Prostate gland (tissue), 2 donors: ENCODE data around the gene TSPAN2.

ENCODE experiments used
- POLR2A ChIP-seq: fragments of 450-650 bp; IDR thresholded peaks from one replicate; pipeline ENCODE4 v1.6.1; 2016; ENCODE audit warnings: antibody characterized with exemption, mild to moderate bottlenecking
- POLR2AphosphoS5 ChIP-seq: sonication (generic); formaldehyde crosslinking; IDR thresholded peaks from one replicate; pipeline ENCODE4 v1.6.1; 2017; ENCODE audit warnings: antibody characterized with exemption
- TF ChIP-seq, protein P1 (sequence below), 4 experiments: fragments of 200-600 bp in 2 of 4; fragments of 450-650 bp in 2 of 4; sonication (generic) in 2 of 4; IDR thresholded peaks; 1 replicate in 3 of 4; 2 replicates in 1 of 4; pipeline ENCODE4 v1.5.1; 2016 to 2019; ENCODE audit warnings: antibody characterized with exemption in 4 of 4, mild to moderate bottlenecking in 2 of 4, moderate library complexity in 2 of 4

DNA sequence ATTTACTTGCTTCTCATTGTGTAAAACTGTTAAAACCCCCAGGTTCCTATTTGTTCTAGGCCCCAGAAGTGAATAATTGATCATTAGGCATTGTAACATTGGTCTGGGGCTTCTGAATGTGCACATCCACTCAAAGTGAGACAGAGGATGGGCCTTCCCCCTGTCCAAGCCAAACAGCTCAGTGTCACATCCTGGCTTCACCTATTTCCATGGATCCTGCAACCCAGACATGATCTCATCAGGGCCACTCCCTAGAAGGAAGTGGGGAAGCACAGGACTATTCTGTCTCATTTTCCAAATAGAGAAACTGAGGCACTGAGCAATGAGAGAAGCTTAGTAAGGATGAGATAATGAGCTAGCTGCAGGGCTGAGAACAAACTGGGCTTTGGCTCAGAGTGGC is 47.4 kb upstream of the TSPAN2 start:
- no peak for TF ChIP-seq POLR2AphosphoS5
- TF ChIP-seq, protein P1, sequence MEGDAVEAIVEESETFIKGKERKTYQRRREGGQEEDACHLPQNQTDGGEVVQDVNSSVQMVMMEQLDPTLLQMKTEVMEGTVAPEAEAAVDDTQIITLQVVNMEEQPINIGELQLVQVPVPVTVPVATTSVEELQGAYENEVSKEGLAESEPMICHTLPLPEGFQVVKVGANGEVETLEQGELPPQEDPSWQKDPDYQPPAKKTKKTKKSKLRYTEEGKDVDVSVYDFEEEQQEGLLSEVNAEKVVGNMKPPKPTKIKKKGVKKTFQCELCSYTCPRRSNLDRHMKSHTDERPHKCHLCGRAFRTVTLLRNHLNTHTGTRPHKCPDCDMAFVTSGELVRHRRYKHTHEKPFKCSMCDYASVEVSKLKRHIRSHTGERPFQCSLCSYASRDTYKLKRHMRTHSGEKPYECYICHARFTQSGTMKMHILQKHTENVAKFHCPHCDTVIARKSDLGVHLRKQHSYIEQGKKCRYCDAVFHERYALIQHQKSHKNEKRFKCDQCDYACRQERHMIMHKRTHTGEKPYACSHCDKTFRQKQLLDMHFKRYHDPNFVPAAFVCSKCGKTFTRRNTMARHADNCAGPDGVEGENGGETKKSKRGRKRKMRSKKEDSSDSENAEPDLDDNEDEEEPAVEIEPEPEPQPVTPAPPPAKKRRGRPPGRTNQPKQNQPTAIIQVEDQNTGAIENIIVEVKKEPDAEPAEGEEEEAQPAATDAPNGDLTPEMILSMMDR (IDR thresholded peaks at IDR 0.05) = no peak
- TF ChIP-seq POLR2A = no peak
